ENCODE measurements around the gene ENKD1. TPM values are rescaled to one million over a fixed set of nuclear protein-coding genes. Genes with fewer than 3 reads are reported as not detected.

The ENKD1 gene
- total and polyA plus RNA-seq, 10 of the 15 experiments (the other 5 are each of a cell fraction or from before 2014, with no cell fraction given) = 0.19 to 8.1 (median 2.8) TPM

- TF ChIP-seq, protein P1, sequence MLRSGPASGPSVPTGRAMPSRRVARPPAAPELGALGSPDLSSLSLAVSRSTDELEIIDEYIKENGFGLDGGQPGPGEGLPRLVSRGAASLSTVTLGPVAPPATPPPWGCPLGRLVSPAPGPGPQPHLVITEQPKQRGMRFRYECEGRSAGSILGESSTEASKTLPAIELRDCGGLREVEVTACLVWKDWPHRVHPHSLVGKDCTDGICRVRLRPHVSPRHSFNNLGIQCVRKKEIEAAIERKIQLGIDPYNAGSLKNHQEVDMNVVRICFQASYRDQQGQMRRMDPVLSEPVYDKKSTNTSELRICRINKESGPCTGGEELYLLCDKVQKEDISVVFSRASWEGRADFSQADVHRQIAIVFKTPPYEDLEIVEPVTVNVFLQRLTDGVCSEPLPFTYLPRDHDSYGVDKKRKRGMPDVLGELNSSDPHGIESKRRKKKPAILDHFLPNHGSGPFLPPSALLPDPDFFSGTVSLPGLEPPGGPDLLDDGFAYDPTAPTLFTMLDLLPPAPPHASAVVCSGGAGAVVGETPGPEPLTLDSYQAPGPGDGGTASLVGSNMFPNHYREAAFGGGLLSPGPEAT (IDR thresholded peaks at IDR 0.05; ENCODE audit: low read depth) = no peak
- TF ChIP-seq MTA3 (IDR thresholded peaks at IDR 0.05; ENCODE audit: borderline replicate concordance, low read length) (no peak), SMAD5 (IDR thresholded peaks at IDR 0.05; ENCODE audit: low read depth) (no peak), SRF (IDR thresholded peaks at IDR 0.05; ENCODE audit: low read depth in 2 of 2, low read length in 2 of 2) (no peak), ZBTB33 (IDR thresholded peaks at IDR 0.05) (no peak)
Measured at GRCh38 chr16:67632415-67633172, 34.0 kb downstream of the ENKD1 start (continued).

GRCh38 chr16:67628216-67628615 is 38.3 kb downstream of the ENKD1 start:
- 92% methylated on average over 14 of the region's 14 CpGs for WGBS (ENCODE audit: insufficient coverage, insufficient replicate concordance, low lambda C conversion rate, missing lambda C conversion rate)
- no peak for TF ChIP-seq DPF2 (IDR thresholded peaks at IDR 0.05)
- TF ChIP-seq, protein P2, sequence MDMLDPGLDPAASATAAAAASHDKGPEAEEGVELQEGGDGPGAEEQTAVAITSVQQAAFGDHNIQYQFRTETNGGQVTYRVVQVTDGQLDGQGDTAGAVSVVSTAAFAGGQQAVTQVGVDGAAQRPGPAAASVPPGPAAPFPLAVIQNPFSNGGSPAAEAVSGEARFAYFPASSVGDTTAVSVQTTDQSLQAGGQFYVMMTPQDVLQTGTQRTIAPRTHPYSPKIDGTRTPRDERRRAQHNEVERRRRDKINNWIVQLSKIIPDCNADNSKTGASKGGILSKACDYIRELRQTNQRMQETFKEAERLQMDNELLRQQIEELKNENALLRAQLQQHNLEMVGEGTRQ (IDR thresholded peaks at IDR 0.05; ENCODE audit: borderline replicate concordance, low read depth, low read length) = no peak
- no peak for TF ChIP-seq SUPT20H (IDR thresholded peaks at IDR 0.05; ENCODE audit: borderline replicate concordance, control insufficient read depth, low read depth, low read length)
- no peak for TF ChIP-seq SP1 (IDR thresholded peaks at IDR 0.05; ENCODE audit: low read depth, low read length)
- no peak for TF ChIP-seq GATAD2B (conservative IDR thresholded peaks at IDR 0.05; ENCODE audit: low read depth)
- BruUV-seq (replicated peaks) = no TSS peak
- no peak overlapping the region for H3K4me3 ChIP-seq
- no peak overlapping the region for H3K4me2 ChIP-seq (ENCODE audit: control insufficient read depth, insufficient read depth)
- ChIA-PET POLR2A (interaction anchor here (0.5 to 0.6 kb wide), 2 partner anchors 118 to 754 kb away, joined by 3 read pairs; no protein-coding TSS in a partner anchor), CTCF (interaction anchor here (0.6 to 1.1 kb wide), 2 partner anchors 51 to 114 kb away, joined by 3 read pairs; no protein-coding TSS in a partner anchor), SMC1A (ENCODE audit: uncharacterized antibody, unreplicated experiment) (interaction anchor here (0.8 kb wide), 2 partner anchors 11 to 27 kb away, joined by 3 to 4 read pairs; no protein-coding TSS in a partner anchor), RAD21 (ENCODE audit: unreplicated experiment) (no interaction called here)
- H2AFZ ChIP-seq (ENCODE audit: control insufficient read depth, low read depth, low read length) = no peak overlapping the region
- H3K36me3 ChIP-seq (ENCODE audit: control insufficient read depth in 2 of 2, insufficient read depth in 2 of 2, low read length in 1 of 2) = peaks cover 13 to 38% of the 10 kb centered on the region in 2 experiments
- no peaks in the 10 kb centered on the region for H3K79me2 ChIP-seq (ENCODE audit: control insufficient read depth, insufficient read depth, low read length)
- no peak overlapping the region for H3K9ac ChIP-seq (ENCODE audit: control insufficient read depth, insufficient read depth, low read length)
- no peak for ATAC-seq
- in situ Hi-C loops (cut with MboI) = no loop called here
- intact Hi-C loops (cut with micrococcal nuclease; ENCODE audit: unreplicated experiment) = no loop called here
- H3K9me3 ChIP-seq (replicated peaks; ENCODE audit: control insufficient read depth, insufficient read depth, low read length) = no peaks in the 10 kb centered on the region
- H3K4me1 ChIP-seq (ENCODE audit: control insufficient read depth, insufficient read depth, low read length) = no peaks in the 10 kb centered on the region
- DNase-seq (ENCODE audit: low read depth, low spot score) = no peak
- H3K27me3 ChIP-seq (replicated peaks in 1 of 2; ENCODE audit: control insufficient read depth in 2 of 2, insufficient read depth in 2 of 2, low read length in 1 of 2) = no peaks in the 10 kb centered on the region
- no peak overlapping the region for H3K27ac ChIP-seq (ENCODE audit: control insufficient read depth, insufficient read depth)
- H4K20me1 ChIP-seq (ENCODE audit: control insufficient read depth, insufficient read depth) = no peaks in the 10 kb centered on the region
- no peak for FAIRE-seq

Measured in GM12878 (cell line).